ENCODE data around the gene PRDM16. TPM values are rescaled to one million over a fixed set of nuclear protein-coding genes. Genes with fewer than 3 reads are reported as not detected.

Gene PRDM16
- total RNA-seq, 2 experiments from 2014 or later = not detected

- H3K9me2 ChIP-seq (ENCODE audit: insufficient read depth, low read length) = no peaks in the 10 kb centered on the region
- H3K79me2 ChIP-seq (ENCODE audit: insufficient read depth, low read depth, low read length) = no peaks in the 10 kb centered on the region
- H2AFZ ChIP-seq (ENCODE audit: low read length) = no peak overlapping the region
- ChIA-PET CTCF (ENCODE audit: unreplicated experiment) (no interaction called here), POLR2A (no interaction called here)
- H3K27ac ChIP-seq (ENCODE audit: low read depth, low read length, poor library complexity, severe bottlenecking) = no peak overlapping the region
- no peak overlapping the region for H3K4me3 ChIP-seq (ENCODE audit: low read depth, low read length, poor library complexity, severe bottlenecking)
- H4K20me1 ChIP-seq (ENCODE audit: insufficient read depth, low read length) = no peaks in the 10 kb centered on the region
- H3K36me3 ChIP-seq (ENCODE audit: insufficient read depth, low read length) = no peaks in the 10 kb centered on the region
- no TSS peak for BruUV-seq (replicated peaks)
- no peak for TF ChIP-seq CTCF (conservative IDR thresholded peaks at IDR 0.05; ENCODE audit: low read length)
- no peak for TF ChIP-seq EZH2phosphoT487 (IDR thresholded peaks at IDR 0.05; ENCODE audit: borderline replicate concordance, low read depth, low read length)
- H3K4me1 ChIP-seq (ENCODE audit: insufficient read depth, low read length, poor library complexity, severe bottlenecking) = no peaks in the 10 kb centered on the region
- no peak overlapping the region for H3K4me2 ChIP-seq (ENCODE audit: low read length)
- no peak for DNase-seq (ENCODE audit: low spot score)
- no peaks in the 10 kb centered on the region for H3K9me3 ChIP-seq (ENCODE audit: low read length)
- intact Hi-C loops (cut with micrococcal nuclease; ENCODE audit: unreplicated experiment) = no loop called here
Observed at GRCh38 chr1:3383679-3384078, 314.7 kb downstream of the PRDM16 start.

- POLR2A ChIA-PET = no interaction called here
- Histone ChIP-seq H3K4me2 (ENCODE audit: low read length) (no peak overlapping the region), H2AFZ (ENCODE audit: low read length) (no peak overlapping the region), H3K4me3 (ENCODE audit: low read depth, low read length, poor library complexity, severe bottlenecking) (no peak overlapping the region), H3K27ac (ENCODE audit: low read depth, low read length, poor library complexity, severe bottlenecking) (no peak overlapping the region), H3K4me1 (ENCODE audit: insufficient read depth, low read length, poor library complexity, severe bottlenecking) (no peaks in the 10 kb centered on the region), H3K9me3 (ENCODE audit: low read length) (no peaks in the 10 kb centered on the region), H3K79me2 (ENCODE audit: insufficient read depth, low read depth, low read length) (no peaks in the 10 kb centered on the region), H4K20me1 (ENCODE audit: insufficient read depth, low read length) (no peaks in the 10 kb centered on the region), H3K36me3 (ENCODE audit: insufficient read depth, low read length) (no peaks in the 10 kb centered on the region), H3K9me2 (ENCODE audit: insufficient read depth, low read length) (no peaks in the 10 kb centered on the region)
- CTCF ChIA-PET (ENCODE audit: unreplicated experiment) = no interaction called here
- intact Hi-C loops (cut with micrococcal nuclease; ENCODE audit: unreplicated experiment) = no loop called here
- no TSS peak for BruUV-seq (replicated peaks)
- no peak for DNase-seq (ENCODE audit: low spot score)
- TF ChIP-seq EZH2phosphoT487 (IDR thresholded peaks at IDR 0.05; ENCODE audit: borderline replicate concordance, low read depth, low read length) = no peak
- no peak for TF ChIP-seq CTCF (conservative IDR thresholded peaks at IDR 0.05; ENCODE audit: low read length)
Observed at GRCh38 chr1:3384407-3384806, 315.4 kb downstream of the PRDM16 start.

GRCh38 chr1:3386205-3387002, 317.4 kb downstream of the PRDM16 start:
- no peak for TF ChIP-seq EZH2phosphoT487 (IDR thresholded peaks at IDR 0.05; ENCODE audit: borderline replicate concordance, low read depth, low read length)
- TF ChIP-seq CTCF (conservative IDR thresholded peaks at IDR 0.05; ENCODE audit: low read length) = no peak
- Histone ChIP-seq H4K20me1 (ENCODE audit: insufficient read depth, low read length) (no peaks in the 10 kb centered on the region), H3K27ac (ENCODE audit: low read depth, low read length, poor library complexity, severe bottlenecking) (no peak overlapping the region), H3K4me1 (ENCODE audit: insufficient read depth, low read length, poor library complexity, severe bottlenecking) (no peaks in the 10 kb centered on the region), H3K36me3 (ENCODE audit: insufficient read depth, low read length) (no peaks in the 10 kb centered on the region), H3K9me2 (ENCODE audit: insufficient read depth, low read length) (no peaks in the 10 kb centered on the region), H3K4me3 (ENCODE audit: low read depth, low read length, poor library complexity, severe bottlenecking) (no peak overlapping the region), H3K9me3 (ENCODE audit: low read length) (no peaks in the 10 kb centered on the region), H3K4me2 (ENCODE audit: low read length) (no peak overlapping the region), H2AFZ (ENCODE audit: low read length) (no peak overlapping the region), H3K79me2 (ENCODE audit: insufficient read depth, low read depth, low read length) (no peaks in the 10 kb centered on the region)
- DNase-seq (ENCODE audit: low spot score) = no peak
- POLR2A ChIA-PET = no interaction called here
- no TSS peak for BruUV-seq (replicated peaks)
- CTCF ChIA-PET (ENCODE audit: unreplicated experiment) = no interaction called here
- intact Hi-C loops (cut with micrococcal nuclease; ENCODE audit: unreplicated experiment) = no loop called here
